SK-MEL-5 (cell line): ENCODE results near the gene KCNC3. TPM values are rescaled to one million over a fixed set of nuclear protein-coding genes. Genes with fewer than 3 reads are reported as not detected.

Source experiments
- DNase-seq: peaks from one replicate; pipeline ENCODE4 v3.0.0-alpha.2; 2016; ENCODE audit warnings: low read depth, low spot score
- in situ Hi-C: cut with HindIII; loops from 2 replicates; pipeline ENCODE4 v1.10.0; 2016; ENCODE audit warnings: low sequenced_read_pairs, high pct_unique_total_duplicates, low pct_unique_long_range_greater_than_20kb
- polyA plus RNA-seq, 2 experiments: library from polyadenylated mRNA; depleted of rRNA; stranded (reverse); fragments of >200 nt; gene quantifications; 2 replicates each; pipeline ENCODE4 v1.2.3, GENCODE V29; 2015
- total RNA-seq: library from RNA; depleted of rRNA; stranded (reverse); fragments of >200 nt; shearing (Covaris generic); gene quantifications from 2 replicates; pipeline ENCODE4 v1.2.3, GENCODE V29; 2014; rRNA removed

Gene KCNC3
- total RNA-seq: 0.55 and 0.59 TPM in 2 replicates
- polyA plus RNA-seq (2015; cell fraction: cytosol; rRNA removed): 1.9 and 2.2 TPM in 2 replicates
- polyA plus RNA-seq (2015; cell fraction: nucleus; rRNA removed): 4.7 and 7.8 TPM in 2 replicates

- DNase-seq: peak; percentile 99
- in situ Hi-C loops: no loop called here
These were observed at the start of gene KCNC3 for GRCh38 chr19:50329146-50329925. TSS of gene KCNC3 (minus strand) at chr19:50329377. CDS start at chr19:50329082, 295 bp downstream.

GRCh38 chr19:50378863-50379236, 49.7 kb upstream of the KCNC3 start:
- DNase-seq: no peak
- in situ Hi-C loops: no loop called here

GRCh38 chr19:50378169-50378862, 49.1 kb upstream of the KCNC3 start:
- DNase-seq: no peak
- in situ Hi-C loops: no loop called here

- in situ Hi-C loops: no loop called here
- no peak for DNase-seq
These were observed 48.3 kb upstream of the KCNC3 start for GRCh38 chr19:50377517-50377916.

GRCh38 chr19:50377051-50377461, 47.9 kb upstream of the KCNC3 start:
- in situ Hi-C loops: no loop called here
- DNase-seq: no peak

GRCh38 chr19:50376166-50377050, 47.2 kb upstream of the KCNC3 start, which contains the start of gene NR1H2:
TSS of gene NR1H2 (plus strand) at chr19:50376457. CDS start at chr19:50377606, 1,149 bp downstream.
- in situ Hi-C loops: no loop called here

GRCh38 chr19:50371914-50372475, 42.8 kb upstream of the KCNC3 start:
- no peak for DNase-seq
- in situ Hi-C loops: no loop called here

More at GRCh38 chr19:50376166-50377050, 47.2 kb upstream of the KCNC3 start, which contains the start of gene NR1H2:
- DNase-seq: peak; percentile 97

GRCh38 chr19:50368649-50369570, 39.7 kb upstream of the KCNC3 start:
- DNase-seq: peak; percentile 87
- in situ Hi-C loops: no loop called here

GRCh38 chr19:50365434-50366306, 36.5 kb upstream of the KCNC3 start, which contains the start of gene NAPSA:
TSS of gene NAPSA (minus strand) at chr19:50365639. CDS start at chr19:50365621, 18 bp downstream.
- DNase-seq: no peak
- in situ Hi-C loops: no loop called here

- DNase-seq: no peak
- in situ Hi-C loops: no loop called here
These were observed 33.7 kb upstream of the KCNC3 start for GRCh38 chr19:50362656-50363424.

GRCh38 chr19:50362030-50362412, 32.8 kb upstream of the KCNC3 start:
- in situ Hi-C loops: no loop called here
- DNase-seq: no peak

GRCh38 chr19:50361290-50362029, 32.3 kb upstream of the KCNC3 start:
- in situ Hi-C loops: no loop called here
- peak; percentile 56 for DNase-seq

- in situ Hi-C loops: no loop called here
- no peak for DNase-seq
These were observed 30.2 kb upstream of the KCNC3 start for GRCh38 chr19:50359328-50359818.
